Kidney tubule cell (primary cell): ENCODE results near the gene DOK1.

Experiments
- DNase-seq: peaks from one replicate; pipeline ENCODE4 v3.0.0-alpha.2; 2018; ENCODE audit warnings: low spot score

The DOK1 gene

DNA sequence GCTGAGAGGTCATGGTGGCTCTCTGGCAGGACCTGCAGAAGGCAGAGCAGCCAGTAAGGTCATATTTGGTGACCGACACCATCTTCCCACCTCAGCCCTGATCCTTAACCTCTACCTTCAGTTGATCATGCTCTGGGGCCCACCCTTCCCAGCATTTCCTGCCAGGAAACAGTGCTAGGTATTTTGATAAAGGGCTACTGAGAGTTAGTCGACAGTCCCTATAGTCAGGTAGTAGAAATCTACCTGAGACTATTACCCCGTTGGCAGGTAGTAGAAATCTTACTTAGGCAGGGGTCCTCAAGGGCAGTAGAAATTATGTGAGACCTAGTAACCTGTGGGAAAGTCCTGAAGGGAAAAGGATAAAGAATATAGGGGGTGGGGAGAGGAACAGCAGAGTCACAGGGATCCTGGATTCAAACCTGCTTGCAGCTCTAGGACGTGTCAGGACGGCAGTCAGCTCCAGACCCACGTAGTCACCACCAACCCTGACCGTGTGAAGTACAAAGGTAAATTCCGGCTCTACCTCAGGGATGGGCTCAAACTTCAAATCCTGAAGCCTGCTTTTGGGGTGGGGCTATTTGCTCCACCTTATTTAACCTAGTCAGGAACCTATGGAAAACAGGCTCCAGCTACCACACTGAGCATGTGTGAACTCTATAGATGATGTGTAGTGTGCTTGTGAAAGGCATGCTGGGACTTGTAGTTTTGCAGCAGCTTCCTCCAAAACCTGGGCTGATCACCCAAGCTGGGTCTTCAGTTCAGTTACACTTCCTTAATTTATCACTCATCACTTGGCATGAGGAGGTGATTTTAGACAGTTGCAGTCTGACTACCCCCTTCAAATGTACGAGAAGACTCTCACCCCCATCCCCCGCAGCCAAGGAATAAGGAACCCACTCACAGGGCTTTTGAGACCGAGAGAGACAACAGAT, 28.5 kb upstream of the DOK1 start, which contains the start of gene DQX1:
Gene DQX1 (minus strand): TSS at position 515 of the 932 bp plus-strand sequence. CDS start 502 bp downstream, at position 13.
- no peak for DNase-seq

DNA sequence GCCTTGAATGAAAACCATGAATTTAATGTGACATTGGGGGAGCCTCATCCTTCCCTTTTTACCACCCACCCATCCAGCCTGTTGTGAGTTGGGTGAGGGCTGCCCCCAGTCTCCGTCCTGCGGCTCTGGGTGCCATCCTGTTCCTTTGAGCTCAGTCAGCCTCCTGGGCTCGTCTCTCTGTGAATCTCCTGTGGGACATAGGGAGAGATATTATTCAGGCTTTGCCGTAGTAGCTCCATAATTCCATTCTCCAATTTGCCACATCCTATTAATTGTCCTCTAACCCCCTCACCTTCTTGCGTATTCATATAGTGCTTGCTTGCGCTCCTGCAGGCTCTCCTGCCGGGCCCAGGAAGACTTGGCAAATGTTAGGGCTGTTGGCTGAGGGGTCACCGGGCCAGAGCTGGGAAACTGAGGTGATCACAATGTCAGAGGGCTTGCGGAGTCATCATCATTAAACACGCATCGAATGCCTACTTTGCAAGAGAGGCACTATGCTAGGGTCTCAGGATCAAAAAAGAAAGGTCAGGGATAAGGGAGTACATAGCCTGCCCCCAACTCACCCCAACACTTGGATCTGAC, 27.8 kb upstream of the DOK1 start:
- DNase-seq: no peak

DNA sequence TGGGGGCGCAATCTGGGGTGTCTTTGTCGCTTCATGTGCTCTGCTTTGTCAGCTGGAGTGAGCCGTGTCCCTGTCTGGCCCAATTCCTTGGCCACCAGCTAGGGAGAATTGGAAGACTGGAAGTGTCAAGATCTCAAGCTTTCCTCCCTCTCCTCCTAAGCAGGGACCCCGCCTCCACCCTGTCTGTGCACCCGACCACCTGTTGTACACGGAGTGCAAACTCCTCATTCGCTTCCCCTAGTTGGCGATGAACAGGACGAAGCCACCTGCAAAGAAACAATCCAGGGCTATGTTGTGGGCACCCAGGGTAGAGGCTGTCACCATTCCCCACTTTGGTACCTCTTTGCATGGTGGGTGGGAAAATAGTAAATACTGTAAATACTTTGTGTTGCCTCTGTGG, 26.8 kb upstream of the DOK1 start:
- no peak for DNase-seq

DNA sequence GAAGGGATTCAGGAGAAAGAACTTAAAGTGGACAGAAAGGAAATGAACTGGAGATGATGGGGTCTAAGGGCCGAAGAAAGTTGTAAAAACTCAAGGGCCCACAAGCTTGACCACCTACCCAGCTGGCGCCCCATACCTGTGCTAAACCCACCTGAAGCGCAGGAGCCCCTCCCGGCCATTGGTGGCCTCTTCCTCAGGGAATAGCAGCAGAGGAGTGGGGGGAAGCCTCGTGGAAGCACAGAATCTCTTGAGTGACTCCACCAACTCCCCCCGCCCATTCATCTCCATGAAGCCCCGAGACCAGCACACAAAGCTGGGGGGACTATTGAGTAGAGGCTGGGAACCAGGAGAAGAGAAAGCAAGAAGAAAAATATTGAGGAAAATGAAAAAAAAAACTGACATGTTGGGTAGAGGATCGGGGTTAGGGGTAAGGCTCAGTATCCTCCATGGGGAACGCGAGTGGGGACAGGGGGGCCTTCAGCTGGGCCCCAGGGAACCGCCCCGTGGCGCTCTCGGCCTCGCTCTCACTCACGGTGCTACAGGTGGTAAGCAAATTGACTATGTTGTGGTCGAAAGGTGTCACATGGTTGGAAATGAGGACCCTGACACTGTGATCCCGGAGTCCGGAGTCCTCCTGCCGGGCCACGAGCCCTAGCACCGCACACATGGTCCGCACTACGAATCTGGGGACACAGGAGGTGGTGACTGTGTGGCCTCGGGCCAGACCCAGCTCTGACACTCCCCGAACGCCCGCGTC, 25.7 kb upstream of the DOK1 start:
- DNase-seq: no peak

GRCh38 chr2:74529357-74530238, 24.9 kb upstream of the DOK1 start, which contains the start of the genes AUP1 and HTRA2:
TSS of gene AUP1 (minus strand) at chr2:74529706. CDS start at chr2:74529629, 77 bp downstream.
TSS of gene HTRA2 (plus strand) at chr2:74529933. CDS start at chr2:74530007, 74 bp downstream.
- DNase-seq: peak; percentile 100

- peak; percentile 40 for DNase-seq
These were observed 24.0 kb upstream of the DOK1 start for GRCh38 chr2:74530239-74531187.

DNA sequence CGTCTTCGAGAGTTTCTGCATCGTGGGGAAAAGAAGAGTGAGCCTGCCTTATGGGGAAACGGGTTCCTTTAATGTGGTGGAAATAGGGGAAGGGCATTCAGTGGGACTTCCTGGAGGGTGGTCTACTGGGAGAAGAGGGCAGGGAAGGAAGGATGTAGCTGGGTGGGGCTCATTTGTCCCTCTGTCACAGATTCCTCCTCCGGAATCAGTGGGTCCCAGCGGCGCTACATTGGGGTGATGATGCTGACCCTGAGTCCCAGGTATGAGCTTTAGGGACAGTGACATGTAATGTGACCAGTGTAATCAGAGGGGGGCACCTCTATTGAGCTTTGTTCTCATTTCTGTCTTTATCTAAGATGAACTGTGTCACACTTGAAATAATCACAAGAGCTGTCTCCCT, 22.9 kb upstream of the DOK1 start:
- DNase-seq: no peak

GRCh38 chr2:74532222-74532621, 22.3 kb upstream of the DOK1 start:
- peak; percentile 44 for DNase-seq

GRCh38 chr2:74533464-74533863, 21.1 kb upstream of the DOK1 start:
- DNase-seq: no peak

- DNase-seq: no peak
These were observed 20.1 kb upstream of the DOK1 start for GRCh38 chr2:74534411-74534810.

DNA sequence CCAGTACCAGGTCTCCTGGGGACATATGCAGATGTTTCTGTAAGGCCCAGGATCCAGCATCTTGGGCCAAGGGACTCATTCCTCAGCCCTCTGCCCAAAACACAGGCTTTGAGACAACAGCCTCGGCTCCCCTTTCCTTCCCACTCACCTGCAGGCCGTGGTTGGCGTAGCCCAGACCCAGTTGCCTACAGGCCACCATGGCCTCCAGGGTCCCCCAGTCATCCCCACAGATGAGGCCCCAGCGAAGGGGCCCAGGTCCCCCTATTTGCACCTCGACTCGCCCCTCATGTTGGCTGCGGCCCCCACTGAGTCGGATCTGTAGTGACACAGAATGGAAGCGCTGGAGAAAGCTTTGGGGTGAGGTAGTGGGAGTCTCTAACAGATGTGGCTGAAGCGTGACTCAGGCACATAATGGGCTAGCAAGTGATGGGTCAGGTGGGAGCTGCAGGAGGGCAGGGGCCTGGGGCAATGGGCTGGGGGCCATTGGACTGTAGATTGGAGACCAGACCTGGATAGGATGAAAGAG, 19.0 kb upstream of the DOK1 start:
- no peak for DNase-seq

DNA sequence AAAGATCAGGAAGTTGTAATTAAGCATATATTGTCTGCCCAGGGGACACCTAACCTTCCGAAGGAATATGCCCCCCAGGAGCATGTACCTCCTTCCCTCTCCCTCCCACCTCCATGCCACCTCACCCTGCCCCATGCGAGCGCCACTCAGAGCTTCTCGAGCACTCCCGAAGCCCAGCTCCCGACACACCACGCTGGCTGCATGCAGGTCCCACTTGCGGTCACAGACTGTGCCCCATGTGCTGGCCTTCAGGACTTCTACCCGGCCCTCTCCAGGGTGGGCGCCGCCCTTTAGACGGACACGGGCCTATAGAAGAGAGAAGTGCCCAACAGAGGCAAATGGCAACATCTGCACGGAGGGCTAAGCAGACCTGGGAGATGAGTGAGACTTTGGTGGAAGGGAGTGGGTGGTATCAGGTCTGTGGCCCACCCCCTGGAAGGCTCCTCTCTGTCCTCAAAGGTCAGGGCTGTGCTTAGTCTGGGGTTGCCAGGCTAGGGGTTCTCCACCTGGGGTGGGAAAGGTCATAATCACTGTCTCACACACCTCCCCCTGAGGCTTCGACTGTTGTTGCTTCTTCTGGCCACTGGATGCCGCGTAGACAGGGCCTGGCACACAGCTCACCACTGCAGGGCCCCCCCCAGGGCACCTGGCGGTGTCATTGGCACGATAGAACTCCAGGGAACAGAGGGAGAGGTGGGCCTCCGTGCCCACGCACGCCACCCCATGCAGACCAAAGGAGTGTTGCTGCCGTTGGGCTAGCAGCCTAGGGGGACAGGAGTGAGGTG, 18.2 kb upstream of the DOK1 start:
- DNase-seq: no peak

DNA sequence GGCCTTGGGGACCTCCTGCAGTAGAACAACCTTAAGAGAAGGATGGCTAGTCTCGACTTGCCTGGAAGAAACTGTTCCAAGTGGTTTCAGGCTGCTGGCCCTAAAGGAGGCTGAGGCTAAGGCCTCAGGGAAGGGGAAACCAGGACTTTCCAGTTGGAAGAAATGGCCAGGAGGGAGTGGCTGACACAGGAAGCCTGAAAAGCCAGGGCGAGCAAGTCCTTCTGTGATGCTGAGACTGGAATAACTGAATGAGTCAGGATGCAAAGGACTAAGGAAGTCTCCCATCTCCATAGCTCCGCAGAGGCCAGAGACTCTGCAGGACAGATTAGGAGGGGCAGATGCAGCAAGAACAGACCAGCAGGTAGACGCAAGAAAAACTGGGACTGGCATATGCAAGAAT, 17.4 kb upstream of the DOK1 start:
- no peak for DNase-seq

GRCh38 chr2:74538881-74539339, 15.6 kb upstream of the DOK1 start:
- DNase-seq: no peak

DNA sequence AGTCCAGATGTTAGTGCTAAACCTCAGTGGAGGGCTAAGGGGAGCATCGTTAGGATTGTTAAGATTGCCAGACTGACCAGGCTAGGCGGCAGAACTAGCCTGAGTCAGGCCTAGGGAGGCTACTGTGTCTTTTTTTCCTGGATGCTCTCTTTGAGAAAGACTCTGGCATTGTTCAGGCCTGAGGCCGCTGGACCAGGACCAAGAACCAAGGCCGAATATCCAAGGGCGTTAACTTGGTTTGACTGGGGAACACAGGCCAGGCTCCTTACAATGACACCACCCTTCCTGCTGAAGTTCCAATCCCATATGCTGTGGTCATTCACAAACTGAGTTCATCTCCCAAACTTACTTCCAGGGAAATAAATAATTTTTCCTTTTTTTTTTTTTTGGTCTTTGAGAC, 14.2 kb upstream of the DOK1 start:
- no peak for DNase-seq

GRCh38 chr2:74542978-74543377, 11.5 kb upstream of the DOK1 start:
- DNase-seq: no peak

DNA sequence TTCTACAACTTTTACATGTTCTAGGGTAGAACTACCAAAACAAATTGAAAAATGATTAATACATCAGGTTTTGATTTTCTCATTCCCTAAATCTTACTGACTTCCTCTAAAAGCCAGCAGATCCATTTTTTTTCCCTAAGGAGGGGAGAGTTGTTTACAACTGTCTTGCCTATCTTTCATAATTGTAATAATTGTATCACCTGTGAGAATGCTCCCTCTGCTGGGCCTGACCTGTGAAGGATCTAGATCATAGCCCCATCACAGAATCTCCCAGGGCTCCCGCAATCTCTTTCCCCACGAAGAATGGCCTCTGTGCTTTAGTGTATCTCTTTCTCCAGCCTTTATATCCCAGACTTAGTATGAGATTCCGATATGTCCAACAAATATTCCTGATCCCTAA, 9.9 kb upstream of the DOK1 start:
- DNase-seq: no peak

- no peak for DNase-seq
These were observed 8.5 kb upstream of the DOK1 start for GRCh38 chr2:74546004-74546403.

- DNase-seq: no peak
These were observed 6.1 kb upstream of the DOK1 start for GRCh38 chr2:74548285-74548899.
